Measurements from ENCODE around the gene KRTAP13-4. TPM values are rescaled to one million over a fixed set of nuclear protein-coding genes. Genes with fewer than 3 reads are reported as not detected.

Gene KRTAP13-4
- total and polyA plus RNA-seq, 2 of the 8 experiments (the other 6 are each of a cell fraction or from before 2014, with no cell fraction given) = 1.2 TPM; not detected in 1

GRCh38 chr21:30415993-30416392 is 14.0 kb upstream of the KRTAP13-4 start:
- no peaks in the 10 kb centered on the region for H3K79me2 ChIP-seq (ENCODE audit: control insufficient read depth in 1 of 2, insufficient read depth in 2 of 2, low read length in 2 of 2)
- no peak overlapping the region for H3K27ac ChIP-seq (ENCODE audit: low read depth, low read length)
- H4K8ac ChIP-seq (ENCODE audit: extremely low read depth, insufficient read depth, low read length) = no peak overlapping the region
- no peaks in the 10 kb centered on the region for H3K4me1 ChIP-seq (replicated peaks in 1 of 4; ENCODE audit: control insufficient read depth in 3 of 4, insufficient read depth in 4 of 4, low read length in 3 of 4)
- H3K23ac ChIP-seq (ENCODE audit: insufficient read length) = no peak overlapping the region
- no peak overlapping the region for H2AK5ac ChIP-seq (ENCODE audit: low read depth, low read length)
- no peak overlapping the region for H3K4ac ChIP-seq (replicated peaks; ENCODE audit: insufficient read length, low read depth, low read length)
- no peak overlapping the region for H3K4me2 ChIP-seq (ENCODE audit: insufficient read depth in 1 of 2, low read depth in 2 of 2, low read length in 2 of 2)
- WGBS, 2 experiments (ENCODE audit: extremely low coverage in 1 of 2, insufficient coverage in 1 of 2, insufficient read length in 1 of 2, insufficient replicate concordance in 2 of 2, low coverage in 1 of 2, low lambda C conversion rate in 2 of 2, missing lambda C conversion rate in 1 of 2) = 90% methylated on average over 5 of the region's 5 CpGs; no CpG with 5 or more reads in 1 of the 2 experiments
- no peak for TF ChIP-seq POU5F1 (IDR thresholded peaks at IDR 0.05; ENCODE audit: low read depth, low read length)
- TF ChIP-seq SIX5 (IDR thresholded peaks at IDR 0.05; ENCODE audit: low read depth, low read length) = no peak
- TF ChIP-seq BRCA1 (IDR thresholded peaks at IDR 0.05; ENCODE audit: low read depth, low read length) = no peak
- TF ChIP-seq MAFK (IDR thresholded peaks at IDR 0.05; ENCODE audit: low read depth, low read length) = no peak
- no peak for TF ChIP-seq RBBP5 (IDR thresholded peaks at IDR 0.05; ENCODE audit: borderline replicate concordance, low read depth, low read length)
- TF ChIP-seq PHF8 (conservative IDR thresholded peaks at IDR 0.05; ENCODE audit: low read depth, low read length) = no peak
- no peak for TF ChIP-seq NRF1 (IDR thresholded peaks at IDR 0.05; ENCODE audit: low read depth, low read length)
- TF ChIP-seq KDM4A (IDR thresholded peaks at IDR 0.05; ENCODE audit: low read depth, low read length, severe bottlenecking) = no peak
- TF ChIP-seq JUND (IDR thresholded peaks at IDR 0.05; ENCODE audit: low read length) = no peak
- no peak for TF ChIP-seq ZNF274 (IDR thresholded peaks at IDR 0.05; ENCODE audit: borderline replicate concordance, extremely low read depth, low read length)
- no peak for TF ChIP-seq TAF1 (IDR thresholded peaks at IDR 0.05; ENCODE audit: low read depth, low read length)
- no peak for TF ChIP-seq RNF2 (IDR thresholded peaks at IDR 0.05; ENCODE audit: borderline replicate concordance, low read depth, low read length, missing control alignments, poor library complexity, severe bottlenecking)
- no peak for TF ChIP-seq SP2 (IDR thresholded peaks at IDR 0.05; ENCODE audit: low read length)
- no peak for TF ChIP-seq GTF2F1 (IDR thresholded peaks at IDR 0.05; ENCODE audit: borderline replicate concordance, low read depth, low read length)
- no peak overlapping the region for H2BK120ac ChIP-seq (replicated peaks; ENCODE audit: low read depth, low read length)
- no peaks in the 10 kb centered on the region for H3K23me2 ChIP-seq (ENCODE audit: low read depth, low read length)
- no peak overlapping the region for H3K9ac ChIP-seq (replicated peaks in 1 of 4; ENCODE audit: extremely low read depth in 1 of 4, low read depth in 3 of 4, low read length in 3 of 4)
- peaks cover 5 to 21% of the 10 kb centered on the region in 2 experiments for H3K9me3 ChIP-seq (ENCODE audit: insufficient read depth in 2 of 2, low read depth in 1 of 2, low read length in 1 of 2)
- H3K56ac ChIP-seq (replicated peaks; ENCODE audit: insufficient read length, low read depth, low read length) = no peak overlapping the region
- DNase-seq (ENCODE audit: low read depth in 1 of 2, low spot score in 2 of 2) (no peak), FAIRE-seq (peak; percentile 39)
- CTCF ChIA-PET (ENCODE audit: partially characterized antibody) = no interaction called here
- POLR2A ChIA-PET (ENCODE audit: partially characterized antibody) = no interaction called here
- no peak overlapping the region for H2BK15ac ChIP-seq (ENCODE audit: low read length)
- H3K36me3 ChIP-seq (ENCODE audit: control insufficient read depth in 2 of 4, insufficient read depth in 4 of 4, low read length in 3 of 4) = 0 out of 8 replicates have a peak, but pooled peaks cover 0 to 2% (median 0%) of the 10 kb centered on the region in 4 experiments
- no peak overlapping the region for H4K91ac ChIP-seq (replicated peaks; ENCODE audit: insufficient read length, low read length)
- H3K18ac ChIP-seq (ENCODE audit: extremely low read depth, low read length) = no peak overlapping the region
- no peaks in the 10 kb centered on the region for H3K27me3 ChIP-seq (replicated peaks in 1 of 4; ENCODE audit: control insufficient read depth in 3 of 4, extremely low read depth in 1 of 4, insufficient read depth in 3 of 4, low read length in 3 of 4)
- no peak overlapping the region for H2BK20ac ChIP-seq (ENCODE audit: low read length)
- no peaks in the 10 kb centered on the region for H3K79me1 ChIP-seq (ENCODE audit: low read depth, low read length)
- H4K5ac ChIP-seq (ENCODE audit: insufficient read length, low read depth, low read length) = no peak overlapping the region
- H3K4me3 ChIP-seq (ENCODE audit: extremely low read depth in 1 of 4, insufficient read depth in 2 of 4, low read depth in 3 of 4, low read length in 4 of 4) = no peak overlapping the region
- no peak overlapping the region for H2BK12ac ChIP-seq (ENCODE audit: low read depth, low read length)
- no peak overlapping the region for H2BK5ac ChIP-seq (ENCODE audit: low read depth, low read length)
- no peak overlapping the region for H3K14ac ChIP-seq (ENCODE audit: insufficient read length)
- no peak overlapping the region for H2AFZ ChIP-seq (ENCODE audit: low read length)
- no peaks in the 10 kb centered on the region for H4K20me1 ChIP-seq (replicated peaks in 1 of 2; ENCODE audit: control insufficient read depth in 1 of 2, insufficient read depth in 2 of 2, low read length in 2 of 2)

All from H1 (cell line).